ENCODE results near the gene ZNF593. TPM values are rescaled to one million over a fixed set of nuclear protein-coding genes. Genes with fewer than 3 reads are reported as not detected.
A peak's percentile ranks its signal among the peaks of the same experiment; 100 is the strongest.

Gene ZNF593
- polyA plus RNA-seq, 1 of the 3 experiments (the other 2 are of a cell fraction) = 64.8 TPM

DNA sequence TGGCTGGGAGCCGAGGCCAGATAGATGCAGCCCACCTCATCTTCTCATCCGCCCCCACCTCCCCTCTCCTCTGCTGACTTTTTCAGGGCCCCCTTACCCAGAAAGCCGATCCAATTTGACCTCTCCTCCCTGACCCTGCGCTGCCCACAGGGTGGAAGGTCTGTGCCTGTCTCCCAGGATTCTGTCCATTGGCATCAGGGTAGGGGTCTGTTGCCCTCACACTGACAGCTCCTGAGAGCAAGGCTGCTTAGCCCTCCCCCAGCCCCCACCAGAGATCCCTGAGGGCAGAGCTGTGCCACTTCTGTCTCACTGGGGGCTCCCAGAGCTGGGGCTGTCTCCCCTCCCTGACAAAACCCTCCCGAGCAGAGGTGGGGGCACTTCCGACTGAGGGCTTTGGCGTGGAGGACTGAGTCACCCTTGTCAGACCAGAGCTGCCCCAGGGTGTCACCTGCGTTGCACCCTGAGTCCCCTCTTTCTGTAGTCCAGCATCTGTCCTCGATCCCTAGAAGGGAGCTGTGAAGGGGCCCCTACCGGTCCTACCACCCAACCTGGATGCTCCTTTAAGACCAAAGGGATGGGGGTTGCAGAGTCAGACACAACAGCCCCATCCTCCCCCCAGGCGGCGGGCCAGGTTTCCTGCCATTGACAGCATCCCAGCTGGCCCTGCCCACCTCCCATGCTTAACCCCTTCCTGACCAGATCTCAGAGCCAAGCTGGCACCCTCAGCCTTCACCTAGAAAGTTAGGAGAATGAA, 13.2 kb upstream of the ZNF593 start:
- CTCF ChIA-PET = interaction anchor here (0.6 to 13.7 kb wide), 11 partner anchors 9 to 262 kb away, joined by 3 to 131 read pairs (median 4); partner anchors contain the start of gene ZNF593

GRCh38 chr1:26158271-26158907, 11.3 kb upstream of the ZNF593 start:
- POLR2A ChIA-PET = no interaction called here
- peak overlapping the region; percentile 70; the same call in 1 of the 2 replicates for H2AFZ ChIP-seq (ENCODE audit: low read depth)
- no peaks in the 10 kb centered on the region for H3K9me2 ChIP-seq
- TF ChIP-seq EP300 (IDR thresholded peaks at IDR 0.05; ENCODE audit: borderline replicate concordance in 1 of 2, low read depth in 1 of 2, low read length in 1 of 2) = no peak
- no peak overlapping the region for H3K4me2 ChIP-seq
- no peak for DNase-seq
- no peaks in the 10 kb centered on the region for H3K9me3 ChIP-seq
- CTCF ChIA-PET = interaction anchor here (0.6 to 13.7 kb wide), 7 partner anchors 12 to 440 kb away, joined by 3 to 131 read pairs (median 6); partner anchors contain the start of genes CEP85 and ZNF593
- no peaks in the 10 kb centered on the region for H3F3A ChIP-seq (replicated peaks; ENCODE audit: insufficient read depth)
- H3K9ac ChIP-seq = no peak overlapping the region
- no peaks in the 10 kb centered on the region for H3K36me3 ChIP-seq (replicated peaks in 1 of 2; ENCODE audit: control insufficient read depth in 1 of 2, insufficient read depth in 2 of 2, low read length in 1 of 2)
- H3K27ac ChIP-seq (ENCODE audit: low read depth in 2 of 2, low read length in 1 of 2) = no peak overlapping the region
- no peaks in the 10 kb centered on the region for H4K20me1 ChIP-seq (ENCODE audit: insufficient read depth)
- H3K4me1 ChIP-seq (ENCODE audit: control insufficient read depth in 1 of 2, insufficient read depth in 2 of 2, low read depth in 1 of 2, low read length in 1 of 2) = peaks cover 6 to 33% of the 10 kb centered on the region in 2 experiments; a peak in 1 of 4 replicates
- peak overlapping the region in 1 of 2 experiments; percentile 43; a peak in 2 of 4 replicates for H3K4me3 ChIP-seq (ENCODE audit: low read depth in 2 of 2, low read length in 1 of 2)
- H3K27me3 ChIP-seq (ENCODE audit: insufficient read depth) = no peaks in the 10 kb centered on the region
- H3K79me2 ChIP-seq (ENCODE audit: insufficient read depth) = no peaks in the 10 kb centered on the region
- WGBS (ENCODE audit: low lambda C conversion rate) = 82% methylated on average over 3 of the region's 5 CpGs

More for the DNA sequence above, 13.2 kb upstream of the ZNF593 start:
- 58% methylated on average over 6 of the region's 12 CpGs for WGBS (ENCODE audit: low lambda C conversion rate)
- H3K4me2 ChIP-seq = peak overlapping the region; percentile 61; the same call in 1 of the 2 replicates
- H3K27ac ChIP-seq (ENCODE audit: low read depth in 2 of 2, low read length in 1 of 2) = peak overlapping the region in 1 of 2 experiments; percentile 53; a peak in 1 of 4 replicates
- POLR2A ChIA-PET = interaction anchor here (1.1 kb wide), 2 partner anchors 8 to 44 kb away, joined by 3 read pairs; no protein-coding TSS in a partner anchor
- H3K4me3 ChIP-seq (ENCODE audit: low read depth in 2 of 2, low read length in 1 of 2) = peak overlapping the region in 1 of 2 experiments; percentile 25; a peak in 2 of 4 replicates
- TF ChIP-seq MXI1 (IDR thresholded peaks at IDR 0.05; ENCODE audit: low read depth, low read length) = peak; percentile 70; the same call in 1 of the 2 replicates
- no peak for TF ChIP-seq SMC3 (IDR thresholded peaks at IDR 0.05; ENCODE audit: low read depth, low read length)
- TF ChIP-seq FOXJ3 (CRISPR knock-in tag; IDR thresholded peaks at IDR 0.05) = 0 out of 2 replicates have a peak, but pooled peaks have one; percentile 23
- 0 out of 2 replicates have a peak, but pooled peaks have one; percentile 31 for TF ChIP-seq RFX5 (IDR thresholded peaks at IDR 0.05; ENCODE audit: low read length)
- TF ChIP-seq EZH2phosphoT487 (IDR thresholded peaks at IDR 0.05; ENCODE audit: borderline replicate concordance, low read depth) = no peak
- peak in 1 of 2 experiments; percentile 52; a peak in 1 of 4 replicates for TF ChIP-seq EP300 (IDR thresholded peaks at IDR 0.05; ENCODE audit: borderline replicate concordance in 1 of 2, low read depth in 1 of 2, low read length in 1 of 2)
- TF ChIP-seq, protein P1, sequence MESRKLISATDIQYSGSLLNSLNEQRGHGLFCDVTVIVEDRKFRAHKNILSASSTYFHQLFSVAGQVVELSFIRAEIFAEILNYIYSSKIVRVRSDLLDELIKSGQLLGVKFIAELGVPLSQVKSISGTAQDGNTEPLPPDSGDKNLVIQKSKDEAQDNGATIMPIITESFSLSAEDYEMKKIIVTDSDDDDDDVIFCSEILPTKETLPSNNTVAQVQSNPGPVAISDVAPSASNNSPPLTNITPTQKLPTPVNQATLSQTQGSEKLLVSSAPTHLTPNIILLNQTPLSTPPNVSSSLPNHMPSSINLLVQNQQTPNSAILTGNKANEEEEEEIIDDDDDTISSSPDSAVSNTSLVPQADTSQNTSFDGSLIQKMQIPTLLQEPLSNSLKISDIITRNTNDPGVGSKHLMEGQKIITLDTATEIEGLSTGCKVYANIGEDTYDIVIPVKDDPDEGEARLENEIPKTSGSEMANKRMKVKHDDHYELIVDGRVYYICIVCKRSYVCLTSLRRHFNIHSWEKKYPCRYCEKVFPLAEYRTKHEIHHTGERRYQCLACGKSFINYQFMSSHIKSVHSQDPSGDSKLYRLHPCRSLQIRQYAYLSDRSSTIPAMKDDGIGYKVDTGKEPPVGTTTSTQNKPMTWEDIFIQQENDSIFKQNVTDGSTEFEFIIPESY (IDR thresholded peaks at IDR 0.05; ENCODE audit: borderline replicate concordance, low read depth) = no peak
- TF ChIP-seq NRF1 (IDR thresholded peaks at IDR 0.05; ENCODE audit: low read depth, low read length) = no peak
- no peak for TF ChIP-seq IRF3 (IDR thresholded peaks at IDR 0.05; ENCODE audit: low read depth, low read length)
- TF ChIP-seq CHD2 (IDR thresholded peaks at IDR 0.05; ENCODE audit: low read length, partially characterized antibody) = peak; percentile 70
- no peaks in the 10 kb centered on the region for H3F3A ChIP-seq (replicated peaks; ENCODE audit: insufficient read depth)
- H3K79me2 ChIP-seq (ENCODE audit: insufficient read depth) = no peaks in the 10 kb centered on the region
- H4K20me1 ChIP-seq (ENCODE audit: insufficient read depth) = no peaks in the 10 kb centered on the region
- DNase-seq = peak; percentile 90
- no peak overlapping the region for H3K9ac ChIP-seq
- H3K27me3 ChIP-seq (ENCODE audit: insufficient read depth) = no peaks in the 10 kb centered on the region; the same call in 1 of the 2 replicates
- H2AFZ ChIP-seq (ENCODE audit: low read depth) = no peak overlapping the region
- peaks cover 6 to 33% of the 10 kb centered on the region in 2 experiments; a peak in 1 of 4 replicates for H3K4me1 ChIP-seq (ENCODE audit: control insufficient read depth in 1 of 2, insufficient read depth in 2 of 2, low read depth in 1 of 2, low read length in 1 of 2)
- no peaks in the 10 kb centered on the region for H3K36me3 ChIP-seq (replicated peaks in 1 of 2; ENCODE audit: control insufficient read depth in 1 of 2, insufficient read depth in 2 of 2, low read length in 1 of 2)
- H3K9me2 ChIP-seq = no peaks in the 10 kb centered on the region
- H3K9me3 ChIP-seq = no peaks in the 10 kb centered on the region

All from SK-N-SH (cell line).